GM23338 (cell line): ENCODE measurements around the gene GAP43. TPM values are rescaled to one million over a fixed set of nuclear protein-coding genes. Genes with fewer than 3 reads are reported as not detected.

Source experiments
- ATAC-seq: fragments of 200-7000 bp; cut with Tn5 transposase; 3 replicates; pipeline ENCODE4 v1.9.1; 2020
- DNase-seq: peaks from one replicate; pipeline ENCODE4 v3.0.0-alpha.2; 2015; ENCODE audit warnings: low spot score
- H2AFZ ChIP-seq: fragments of 200-600 bp; sonication (generic); 2 replicates; pipeline ENCODE4 v1.8.0; 2016; ENCODE audit warnings: antibody characterized with exemption, mild to moderate bottlenecking, moderate library complexity
- H3F3A ChIP-seq: fragments of 200-600 bp; sonication (generic); replicated peaks from 2 replicates; pipeline ENCODE4 v1.8.0; 2017; ENCODE audit warnings: antibody characterized with exemption, mixed run types, low read depth
- H3K27ac ChIP-seq: fragments of 200-600 bp; sonication (generic); 2 replicates; pipeline ENCODE4 v1.6.1; 2016; ENCODE audit warnings: low read depth
- H3K27me3 ChIP-seq: fragments of 200-600 bp; sonication (generic); 2 replicates; pipeline ENCODE4 v1.8.0; 2016; ENCODE audit warnings: mild to moderate bottlenecking, mixed run types, moderate library complexity; ENCODE audit not compliant: insufficient read depth
- H3K36me3 ChIP-seq: fragments of 200-600 bp; sonication (generic); 2 replicates; pipeline ENCODE4 v1.8.0; 2016; ENCODE audit warnings: mild to moderate bottlenecking; ENCODE audit not compliant: insufficient read depth
- H3K4me1 ChIP-seq: fragments of 200-600 bp; sonication (generic); 2 replicates; pipeline ENCODE4 v1.8.0; 2016; ENCODE audit warnings: mild to moderate bottlenecking, moderate library complexity; ENCODE audit not compliant: insufficient read depth
- H3K4me2 ChIP-seq: fragments of 200-600 bp; sonication (generic); 2 replicates; pipeline ENCODE4 v1.7.1; 2017; ENCODE audit warnings: mixed run types
- H3K4me3 ChIP-seq: fragments of 200-600 bp; sonication (generic); 2 replicates; pipeline ENCODE4 v1.6.1; 2016; ENCODE audit warnings: mixed run types
- H3K79me2 ChIP-seq: fragments of 200-600 bp; sonication (generic); replicated peaks from 2 replicates; pipeline ENCODE4 v1.8.0; 2017; ENCODE audit warnings: mild to moderate bottlenecking; ENCODE audit not compliant: insufficient read depth
- H3K9me2 ChIP-seq: fragments of 200-600 bp; sonication (generic); 2 replicates; pipeline ENCODE4 v1.8.0; 2017; ENCODE audit not compliant: insufficient read depth
- H4K20me1 ChIP-seq: fragments of 200-600 bp; sonication (generic); replicated peaks from 2 replicates; pipeline ENCODE4 v1.8.0; 2017; ENCODE audit warnings: mild to moderate bottlenecking; ENCODE audit not compliant: insufficient read depth
- H3K27ac Mint-ChIP-seq: 2 replicates; pipeline ENCODE4 v1.8.0; 2020; ENCODE audit warnings: inconsistent platforms, mild to moderate bottlenecking, moderate library complexity, mixed read lengths
- H3K27me3 Mint-ChIP-seq: 3 replicates; pipeline ENCODE4 v1.8.0; 2022; ENCODE audit warnings: low read depth, mild to moderate bottlenecking, moderate library complexity, mixed read lengths, inconsistent platforms; ENCODE audit not compliant: insufficient read depth, poor library complexity
- H3K36me3 Mint-ChIP-seq: 3 replicates; pipeline ENCODE4 v1.8.0; 2021; ENCODE audit warnings: low read depth, mild to moderate bottlenecking, inconsistent platforms, moderate library complexity, mixed read lengths
- H3K4me1 Mint-ChIP-seq: 3 replicates; pipeline ENCODE4 v1.8.0; 2020; ENCODE audit warnings: mild to moderate bottlenecking, inconsistent platforms, mixed read lengths
- H3K4me3 Mint-ChIP-seq: 3 replicates; pipeline ENCODE4 v1.8.0; 2021; ENCODE audit warnings: moderate library complexity, mild to moderate bottlenecking, inconsistent platforms, mixed read lengths
- H3K9me3 Mint-ChIP-seq: 3 replicates; pipeline ENCODE4 v1.8.0; 2020; ENCODE audit warnings: moderate library complexity, mild to moderate bottlenecking, inconsistent platforms, mixed read lengths
- CREB1 ChIP-seq: fragments of 250-450 bp; sonication (Bioruptor Pico); IDR thresholded peaks from 2 replicates; pipeline ENCODE4 v1.5.0; 2020; ENCODE audit warnings: low read depth, mild to moderate bottlenecking, moderate library complexity
- CTCF ChIP-seq, 2 experiments: fragments of 200-600 bp in 1 of 2; sonication (generic) in 1 of 2; conservative IDR thresholded peaks; 2 replicates each; pipeline versions ENCODE4 v1.5.1 to v1.6.1; 2016 to 2017; ENCODE audit warnings: antibody characterized with exemption in 2 of 2, low read depth in 2 of 2, mild to moderate bottlenecking in 2 of 2, moderate library complexity in 1 of 2
- ETS1 ChIP-seq: IDR thresholded peaks from 2 replicates; pipeline ENCODE4 v1.6.1; 2016; ENCODE audit warnings: antibody characterized with exemption
- EZH2 ChIP-seq: fragments of 200-600 bp; sonication (generic); IDR thresholded peaks from one replicate; pipeline ENCODE4 v1.8.0; 2017; ENCODE audit warnings: antibody characterized with exemption, mild to moderate bottlenecking, low read depth; ENCODE audit not compliant: unreplicated experiment
- EZH2phosphoT487 ChIP-seq: fragments of 200-600 bp; sonication (generic); IDR thresholded peaks from one replicate; pipeline ENCODE4 v1.8.1; 2018; ENCODE audit warnings: antibody characterized with exemption; ENCODE audit not compliant: unreplicated experiment
- JUNB ChIP-seq: IDR thresholded peaks from one replicate; pipeline ENCODE4 v1.6.1; 2016; ENCODE audit warnings: antibody characterized with exemption; ENCODE audit not compliant: unreplicated experiment
- NANOG ChIP-seq: IDR thresholded peaks from 2 replicates; pipeline ENCODE4 v1.6.1; 2016; ENCODE audit warnings: antibody characterized with exemption, borderline replicate concordance
- ZNF114 ChIP-seq: fragments of 250-450 bp; sonication (Bioruptor Pico); IDR thresholded peaks from 2 replicates; pipeline ENCODE4 v1.5.0; 2020; ENCODE audit warnings: mild to moderate bottlenecking, moderate library complexity
- ZNF331 ChIP-seq: fragments of 250-450 bp; sonication (Bioruptor Pico); IDR thresholded peaks from 2 replicates; pipeline ENCODE4 v1.5.0; 2020; ENCODE audit warnings: low read depth, mild to moderate bottlenecking, moderate library complexity
- polyA plus RNA-seq: library from polyadenylated mRNA; unstranded; fragments of >200 nt; fragmentation: Nextera tagmentation; extraction: Ambion mirVana; gene quantifications from 2 replicates; pipeline ENCODE4 v1.2.1, GENCODE V29; 2016
- total RNA-seq: library from RNA; depleted of rRNA; stranded (reverse); fragments of >200 nt; shearing (Covaris generic); gene quantifications from 2 replicates; pipeline ENCODE4 v1.2.3, GENCODE V29; 2014
- TF ChIP-seq, protein P1 (sequence below): IDR thresholded peaks from one replicate; pipeline ENCODE4 v1.6.1; 2018; ENCODE audit warnings: antibody characterized with exemption; ENCODE audit not compliant: unreplicated experiment

Gene GAP43
- total and polyA plus RNA-seq, 2 experiments from 2014 or later = 16.1 to 48.1 TPM

DNA sequence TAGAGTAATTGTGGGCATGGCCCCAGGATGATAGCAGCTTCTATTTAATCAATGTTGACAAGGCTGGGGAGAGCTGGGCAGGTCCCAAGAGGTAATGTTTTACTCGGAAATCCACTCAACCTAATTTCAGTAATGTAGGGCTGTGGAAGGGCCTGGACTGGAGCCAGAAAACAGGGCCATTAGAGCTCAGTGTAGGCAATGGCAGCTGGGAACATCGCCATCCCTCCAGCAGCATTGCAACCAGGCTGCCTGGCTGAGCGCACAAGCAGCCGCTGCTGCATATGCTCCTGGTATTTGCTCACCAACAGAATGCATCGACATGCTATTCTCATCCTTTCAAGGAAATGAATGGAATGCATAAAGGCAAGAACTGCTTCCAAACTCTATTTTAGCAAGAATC is 90.0 kb downstream of the GAP43 start:
- H3K9me3 Mint-ChIP-seq = no peaks in the 10 kb centered on the region
- DNase-seq (peak; percentile 26), ATAC-seq (peak; percentile 50; the same call in 2 of the 3 replicates)
- no peaks in the 10 kb centered on the region for H3K27me3 Mint-ChIP-seq
- Histone ChIP-seq H3K79me2 (no peaks in the 10 kb centered on the region), H3K4me2 (no peak overlapping the region), H3K36me3 (no peaks in the 10 kb centered on the region), H3K27ac (no peak overlapping the region), H3K27me3 (no peaks in the 10 kb centered on the region), H3K4me3 (no peak overlapping the region), H3F3A (no peaks in the 10 kb centered on the region), H2AFZ (no peak overlapping the region), H3K4me1 (peaks cover 14% of the 10 kb centered on the region), H3K9me2 (no peaks in the 10 kb centered on the region), H4K20me1 (no peaks in the 10 kb centered on the region)
- TF ChIP-seq, protein P1, sequence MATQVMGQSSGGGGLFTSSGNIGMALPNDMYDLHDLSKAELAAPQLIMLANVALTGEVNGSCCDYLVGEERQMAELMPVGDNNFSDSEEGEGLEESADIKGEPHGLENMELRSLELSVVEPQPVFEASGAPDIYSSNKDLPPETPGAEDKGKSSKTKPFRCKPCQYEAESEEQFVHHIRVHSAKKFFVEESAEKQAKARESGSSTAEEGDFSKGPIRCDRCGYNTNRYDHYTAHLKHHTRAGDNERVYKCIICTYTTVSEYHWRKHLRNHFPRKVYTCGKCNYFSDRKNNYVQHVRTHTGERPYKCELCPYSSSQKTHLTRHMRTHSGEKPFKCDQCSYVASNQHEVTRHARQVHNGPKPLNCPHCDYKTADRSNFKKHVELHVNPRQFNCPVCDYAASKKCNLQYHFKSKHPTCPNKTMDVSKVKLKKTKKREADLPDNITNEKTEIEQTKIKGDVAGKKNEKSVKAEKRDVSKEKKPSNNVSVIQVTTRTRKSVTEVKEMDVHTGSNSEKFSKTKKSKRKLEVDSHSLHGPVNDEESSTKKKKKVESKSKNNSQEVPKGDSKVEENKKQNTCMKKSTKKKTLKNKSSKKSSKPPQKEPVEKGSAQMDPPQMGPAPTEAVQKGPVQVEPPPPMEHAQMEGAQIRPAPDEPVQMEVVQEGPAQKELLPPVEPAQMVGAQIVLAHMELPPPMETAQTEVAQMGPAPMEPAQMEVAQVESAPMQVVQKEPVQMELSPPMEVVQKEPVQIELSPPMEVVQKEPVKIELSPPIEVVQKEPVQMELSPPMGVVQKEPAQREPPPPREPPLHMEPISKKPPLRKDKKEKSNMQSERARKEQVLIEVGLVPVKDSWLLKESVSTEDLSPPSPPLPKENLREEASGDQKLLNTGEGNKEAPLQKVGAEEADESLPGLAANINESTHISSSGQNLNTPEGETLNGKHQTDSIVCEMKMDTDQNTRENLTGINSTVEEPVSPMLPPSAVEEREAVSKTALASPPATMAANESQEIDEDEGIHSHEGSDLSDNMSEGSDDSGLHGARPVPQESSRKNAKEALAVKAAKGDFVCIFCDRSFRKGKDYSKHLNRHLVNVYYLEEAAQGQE = no peak
- H3K4me1 Mint-ChIP-seq = peaks cover 27% of the 10 kb centered on the region
- H3K27ac Mint-ChIP-seq = no peak overlapping the region
- no peak overlapping the region for H3K4me3 Mint-ChIP-seq
- H3K36me3 Mint-ChIP-seq = no peaks in the 10 kb centered on the region

GRCh38 chr3:115715241-115715745 is 92.0 kb downstream of the GAP43 start:
- Histone ChIP-seq H3K9me2 (no peaks in the 10 kb centered on the region), H3K79me2 (no peaks in the 10 kb centered on the region), H3F3A (no peaks in the 10 kb centered on the region), H3K4me3 (no peak overlapping the region), H3K27ac (no peak overlapping the region), H3K27me3 (no peaks in the 10 kb centered on the region), H4K20me1 (no peaks in the 10 kb centered on the region), H3K36me3 (no peaks in the 10 kb centered on the region), H3K4me1 (peaks cover 19% of the 10 kb centered on the region), H3K4me2 (no peak overlapping the region), H2AFZ (no peak overlapping the region)
- Mint-ChIP-seq H3K4me3 (no peak overlapping the region), H3K9me3 (no peaks in the 10 kb centered on the region), H3K27me3 (no peaks in the 10 kb centered on the region), H3K27ac (no peak overlapping the region), H3K36me3 (no peaks in the 10 kb centered on the region), H3K4me1 (peaks cover 28% of the 10 kb centered on the region)
- DNase-seq = no peak
- ATAC-seq = no peak
- TF ChIP-seq CREB1 (no peak), CTCF (conservative IDR thresholded peaks at IDR 0.05; ENCODE audit: low read depth in 2 of 2) (no peak), NANOG (no peak), JUNB (no peak), EZH2 (no peak), ZNF331 (CRISPR knock-in tag) (no peak), ETS1 (no peak), EZH2phosphoT487 (no peak), ZNF114 (CRISPR knock-in tag) (no peak)
- TF ChIP-seq, protein P1 = no peak
